ENCODE data around the gene FSCN2.
"Not testable (repeated sequence)": the region's sequence is repeated elsewhere in the genome, so short reads cannot be mapped to it uniquely, and the experiment has no call there.

FSCN2 gene

DNA sequence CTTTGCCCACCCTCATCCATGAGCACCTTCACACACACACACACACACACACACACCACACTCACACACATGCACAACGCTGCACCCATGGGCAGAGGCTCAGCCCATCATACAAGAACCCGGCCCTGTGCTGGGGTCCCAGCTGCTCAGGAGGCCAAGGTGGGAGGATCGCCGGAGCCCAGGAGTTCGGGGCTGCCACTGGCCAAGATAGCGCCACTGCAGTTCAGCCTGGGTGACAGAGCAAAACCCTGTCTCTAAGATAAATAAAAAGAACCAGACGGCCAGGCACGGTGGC lies 3.4 kb upstream of the FSCN2 start:
- DNase-seq (ENCODE audit: extremely low read depth, low read depth), result no peak
- TF ChIP-seq, protein P1, sequence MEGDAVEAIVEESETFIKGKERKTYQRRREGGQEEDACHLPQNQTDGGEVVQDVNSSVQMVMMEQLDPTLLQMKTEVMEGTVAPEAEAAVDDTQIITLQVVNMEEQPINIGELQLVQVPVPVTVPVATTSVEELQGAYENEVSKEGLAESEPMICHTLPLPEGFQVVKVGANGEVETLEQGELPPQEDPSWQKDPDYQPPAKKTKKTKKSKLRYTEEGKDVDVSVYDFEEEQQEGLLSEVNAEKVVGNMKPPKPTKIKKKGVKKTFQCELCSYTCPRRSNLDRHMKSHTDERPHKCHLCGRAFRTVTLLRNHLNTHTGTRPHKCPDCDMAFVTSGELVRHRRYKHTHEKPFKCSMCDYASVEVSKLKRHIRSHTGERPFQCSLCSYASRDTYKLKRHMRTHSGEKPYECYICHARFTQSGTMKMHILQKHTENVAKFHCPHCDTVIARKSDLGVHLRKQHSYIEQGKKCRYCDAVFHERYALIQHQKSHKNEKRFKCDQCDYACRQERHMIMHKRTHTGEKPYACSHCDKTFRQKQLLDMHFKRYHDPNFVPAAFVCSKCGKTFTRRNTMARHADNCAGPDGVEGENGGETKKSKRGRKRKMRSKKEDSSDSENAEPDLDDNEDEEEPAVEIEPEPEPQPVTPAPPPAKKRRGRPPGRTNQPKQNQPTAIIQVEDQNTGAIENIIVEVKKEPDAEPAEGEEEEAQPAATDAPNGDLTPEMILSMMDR (IDR thresholded peaks at IDR 0.05; ENCODE audit: low read depth, low read length), result no peak

DNA sequence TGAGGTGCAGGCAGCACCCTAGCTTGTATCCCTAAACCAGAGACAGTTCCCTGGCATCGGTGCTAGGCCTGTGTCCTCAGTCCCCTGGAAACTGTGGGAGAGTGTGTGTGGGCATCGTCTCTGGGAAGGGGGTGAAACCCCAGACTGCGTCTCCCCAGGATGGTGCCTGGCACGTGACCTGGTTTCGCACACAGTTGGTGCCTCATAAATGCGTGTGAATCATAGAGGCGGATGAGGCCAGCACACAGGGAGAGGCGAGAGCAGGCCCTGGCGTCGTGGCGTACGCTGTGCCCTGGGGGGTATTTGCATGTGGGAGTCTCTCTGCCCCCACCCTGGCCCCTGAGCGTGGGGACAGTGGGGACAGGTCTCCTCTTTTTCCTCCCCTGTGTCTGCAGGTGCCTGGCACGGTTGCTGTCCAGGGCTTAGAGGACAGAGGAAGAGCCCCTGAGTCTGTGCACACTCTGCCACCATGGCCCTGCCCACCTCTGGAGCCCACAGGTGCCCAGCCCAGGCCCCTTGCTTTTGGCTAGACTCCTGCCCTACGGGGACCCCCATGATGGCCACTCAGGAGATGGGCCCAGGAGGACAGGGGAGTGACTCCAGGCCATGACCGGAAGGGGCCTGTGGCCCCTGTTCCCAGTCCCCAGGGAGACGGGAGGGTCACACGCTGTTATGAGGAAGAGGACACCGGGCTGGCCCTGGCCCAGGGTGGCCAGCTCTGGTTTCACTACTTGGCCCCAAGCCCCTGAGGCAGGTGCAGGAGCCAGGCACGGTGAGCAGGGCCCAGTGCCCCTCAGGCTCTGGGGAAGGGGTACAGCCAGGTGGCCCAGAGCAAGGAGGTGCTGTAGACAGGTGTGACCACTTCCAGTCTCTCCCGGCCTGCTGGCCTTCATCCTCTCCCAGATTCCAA lies 1.3 kb upstream of the FSCN2 start:
- TF ChIP-seq, protein P1 (IDR thresholded peaks at IDR 0.05; ENCODE audit: low read depth, low read length), result no peak
- DNase-seq (ENCODE audit: extremely low read depth, low read depth), result no peak

DNA sequence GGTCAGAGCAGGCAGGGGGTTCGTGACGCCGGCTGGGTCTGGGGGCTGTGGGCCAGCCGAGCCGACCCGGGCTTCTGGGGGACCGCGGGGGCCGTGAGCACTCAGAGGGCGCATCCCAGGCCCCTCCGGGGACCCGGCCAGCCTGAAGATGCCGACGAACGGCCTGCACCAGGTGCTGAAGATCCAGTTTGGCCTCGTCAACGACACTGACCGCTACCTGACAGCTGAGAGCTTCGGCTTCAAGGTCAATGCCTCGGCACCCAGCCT lies 140 bp downstream of the FSCN2 start:
- TF ChIP-seq, protein P1 (IDR thresholded peaks at IDR 0.05; ENCODE audit: low read depth, low read length), result no peak
- no peak for DNase-seq (ENCODE audit: extremely low read depth, low read depth)

DNA sequence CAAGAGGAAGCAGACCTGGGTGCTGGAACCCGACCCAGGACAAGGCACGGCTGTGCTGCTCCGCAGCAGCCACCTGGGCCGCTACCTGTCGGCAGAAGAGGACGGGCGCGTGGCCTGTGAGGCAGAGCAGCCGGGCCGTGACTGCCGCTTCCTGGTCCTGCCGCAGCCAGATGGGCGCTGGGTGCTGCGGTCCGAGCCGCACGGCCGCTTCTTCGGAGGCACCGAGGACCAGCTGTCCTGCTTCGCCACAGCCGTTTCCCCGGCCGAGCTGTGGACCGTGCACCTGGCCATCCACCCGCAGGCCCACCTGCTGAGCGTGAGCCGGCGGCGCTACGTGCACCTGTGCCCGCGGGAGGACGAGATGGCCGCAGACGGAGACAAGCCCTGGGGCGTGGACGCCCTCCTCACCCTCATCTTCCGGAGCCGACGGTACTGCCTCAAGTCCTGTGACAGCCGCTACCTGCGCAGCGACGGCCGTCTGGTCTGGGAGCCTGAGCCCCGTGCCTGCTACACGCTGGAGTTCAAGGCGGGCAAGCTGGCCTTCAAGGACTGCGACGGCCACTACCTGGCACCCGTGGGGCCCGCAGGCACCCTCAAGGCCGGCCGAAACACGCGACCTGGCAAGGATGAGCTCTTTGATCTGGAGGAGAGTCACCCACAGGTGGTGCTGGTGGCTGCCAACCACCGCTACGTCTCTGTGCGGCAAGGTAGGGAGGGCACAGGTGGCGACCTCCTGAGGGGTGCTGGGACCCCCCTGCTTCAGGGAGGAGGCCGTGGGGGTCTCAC lies 667 bp downstream of the FSCN2 start:
- DNase-seq (ENCODE audit: extremely low read depth, low read depth), result no peak

DNA sequence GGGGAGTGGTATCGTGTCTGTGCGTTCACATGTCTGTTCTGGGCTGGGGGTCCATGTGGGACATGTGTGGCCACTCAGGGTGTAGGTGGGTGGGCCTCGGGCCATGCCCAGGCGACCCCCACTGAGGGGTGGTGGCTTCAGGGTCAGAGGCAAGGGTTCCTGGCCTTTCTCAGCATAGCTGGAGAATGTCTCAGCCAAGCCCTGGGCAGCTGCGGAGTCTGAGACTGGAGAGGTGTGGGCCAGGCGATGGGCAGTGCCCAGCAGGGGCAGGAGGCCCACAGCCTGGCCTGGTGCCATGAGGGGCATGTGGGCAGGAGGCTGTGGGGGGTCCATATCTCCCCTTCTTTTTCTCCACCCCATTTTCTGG lies 1.2 kb downstream of the FSCN2 start:
- TF ChIP-seq, protein P1 (IDR thresholded peaks at IDR 0.05; ENCODE audit: low read depth, low read length), result no peak

More for the DNA sequence above, 667 bp downstream of the FSCN2 start:
- TF ChIP-seq, protein P1 (IDR thresholded peaks at IDR 0.05; ENCODE audit: low read depth, low read length), result no peak

DNA sequence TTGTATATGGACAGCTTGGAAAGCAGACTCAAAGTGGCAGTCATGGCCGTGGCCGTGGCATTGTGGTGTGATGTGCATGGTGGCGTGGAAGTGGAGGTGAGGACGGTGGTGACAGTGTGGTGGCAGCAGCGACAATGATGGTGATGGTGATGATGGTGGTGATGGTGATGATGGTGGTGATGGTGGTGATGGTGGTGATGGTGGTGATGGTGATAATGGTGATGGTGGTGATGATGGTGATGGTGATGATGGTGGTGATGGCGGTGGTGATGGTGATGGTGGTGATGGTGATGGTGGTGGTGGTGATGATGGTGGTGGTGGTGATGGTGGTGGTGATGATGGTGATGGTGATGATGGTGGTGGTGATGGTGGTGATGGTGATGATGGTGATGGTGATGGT lies 2.8 kb downstream of the FSCN2 start:
- not testable (repeated sequence) for DNase-seq (ENCODE audit: extremely low read depth, low read depth)

More for the DNA sequence above, 1.2 kb downstream of the FSCN2 start:
- DNase-seq (ENCODE audit: extremely low read depth, low read depth), result no peak

DNA sequence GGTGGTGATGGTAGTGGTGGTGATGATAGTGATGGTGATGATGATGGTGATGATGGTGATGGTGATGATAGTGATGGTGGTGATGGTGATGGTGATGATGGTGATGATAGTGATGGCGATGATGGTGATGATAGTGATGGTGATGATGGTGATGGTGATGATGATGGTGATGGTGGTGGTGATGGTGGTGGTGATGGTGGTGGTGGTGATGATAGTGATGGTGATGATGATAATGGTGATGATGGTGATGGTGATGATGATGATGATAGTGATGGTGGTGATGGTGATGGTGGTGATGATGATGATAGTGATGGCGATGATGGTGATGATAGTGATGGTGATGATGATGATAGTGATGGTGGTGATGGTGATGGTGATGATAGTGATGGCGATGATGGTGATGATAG lies 3.8 kb downstream of the FSCN2 start:
- DNase-seq (ENCODE audit: extremely low read depth, low read depth), result not testable (repeated sequence)

DNA sequence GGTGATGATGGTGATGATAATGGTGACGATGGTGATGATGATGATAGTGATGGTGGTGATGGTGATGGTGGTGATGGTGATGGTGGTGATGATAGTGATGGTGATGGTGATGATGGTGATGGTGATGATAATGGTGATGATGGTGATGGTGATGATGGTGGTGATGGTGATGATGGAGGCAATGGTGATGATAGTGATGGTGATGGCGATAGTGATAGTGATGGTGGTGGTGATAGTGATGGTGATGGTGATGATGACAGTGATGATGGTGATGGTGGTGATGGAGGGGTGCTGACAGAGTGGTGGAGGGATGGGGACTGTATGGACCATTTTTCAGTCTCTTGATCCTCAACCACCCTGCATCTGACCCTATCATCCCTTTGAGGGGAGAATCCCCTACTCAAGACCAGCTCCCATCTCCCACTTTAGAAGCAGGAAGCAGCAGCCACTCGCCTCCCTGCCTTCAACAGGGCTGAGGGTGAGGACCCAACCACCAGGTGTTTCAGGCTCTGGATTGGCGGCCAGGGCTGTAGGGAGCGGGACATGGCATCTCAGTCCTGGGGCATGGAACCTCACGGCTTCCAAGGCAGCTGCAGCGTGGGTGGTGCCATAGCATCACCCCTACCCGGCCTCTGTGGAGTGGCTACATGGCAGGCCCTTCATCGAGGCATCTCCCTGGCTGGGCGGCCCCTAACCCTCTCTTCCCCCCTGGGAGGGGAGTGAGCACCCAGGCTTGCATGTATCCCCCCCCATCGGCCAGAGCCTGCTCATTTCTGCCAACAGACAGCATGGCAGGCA lies 4.5 kb downstream of the FSCN2 start:
- DNase-seq (ENCODE audit: extremely low read depth, low read depth), result no peak
- TF ChIP-seq, protein P1 (IDR thresholded peaks at IDR 0.05; ENCODE audit: low read depth, low read length), result no peak
